ENCODE results near the gene RRP12.
A peak's percentile ranks its signal among the peaks of the same experiment; 100 is the strongest.

Gene RRP12

DNA sequence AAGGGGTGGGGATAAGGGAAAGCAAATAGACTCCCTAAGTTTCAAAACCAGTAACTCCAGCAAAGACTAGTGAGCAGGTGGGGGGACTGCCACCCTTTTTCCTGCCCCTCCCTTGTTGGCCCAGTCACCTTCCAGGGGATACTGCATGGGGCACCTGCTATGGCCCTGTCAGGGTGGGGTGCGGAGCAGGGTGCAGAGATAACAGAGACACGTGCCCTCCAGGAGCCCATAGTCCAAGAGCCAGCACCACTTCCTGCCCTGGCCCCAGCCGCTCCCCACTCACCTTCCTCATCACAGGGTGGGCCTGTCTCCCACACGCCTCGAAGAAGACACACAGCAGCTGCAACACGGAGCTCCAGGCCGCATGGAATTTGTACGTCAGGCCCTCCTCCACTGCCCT, 20.6 kb downstream of the RRP12 start:
- no peak for DNase-seq (ENCODE audit: low read depth in 1 of 2, low spot score in 1 of 2)
- H3K27me3 ChIP-seq (ENCODE audit: insufficient read depth, poor library complexity, severe bottlenecking) = no peaks in the 10 kb centered on the region
- H3K27ac ChIP-seq (replicated peaks) = no peak overlapping the region
- TF ChIP-seq, protein P1, sequence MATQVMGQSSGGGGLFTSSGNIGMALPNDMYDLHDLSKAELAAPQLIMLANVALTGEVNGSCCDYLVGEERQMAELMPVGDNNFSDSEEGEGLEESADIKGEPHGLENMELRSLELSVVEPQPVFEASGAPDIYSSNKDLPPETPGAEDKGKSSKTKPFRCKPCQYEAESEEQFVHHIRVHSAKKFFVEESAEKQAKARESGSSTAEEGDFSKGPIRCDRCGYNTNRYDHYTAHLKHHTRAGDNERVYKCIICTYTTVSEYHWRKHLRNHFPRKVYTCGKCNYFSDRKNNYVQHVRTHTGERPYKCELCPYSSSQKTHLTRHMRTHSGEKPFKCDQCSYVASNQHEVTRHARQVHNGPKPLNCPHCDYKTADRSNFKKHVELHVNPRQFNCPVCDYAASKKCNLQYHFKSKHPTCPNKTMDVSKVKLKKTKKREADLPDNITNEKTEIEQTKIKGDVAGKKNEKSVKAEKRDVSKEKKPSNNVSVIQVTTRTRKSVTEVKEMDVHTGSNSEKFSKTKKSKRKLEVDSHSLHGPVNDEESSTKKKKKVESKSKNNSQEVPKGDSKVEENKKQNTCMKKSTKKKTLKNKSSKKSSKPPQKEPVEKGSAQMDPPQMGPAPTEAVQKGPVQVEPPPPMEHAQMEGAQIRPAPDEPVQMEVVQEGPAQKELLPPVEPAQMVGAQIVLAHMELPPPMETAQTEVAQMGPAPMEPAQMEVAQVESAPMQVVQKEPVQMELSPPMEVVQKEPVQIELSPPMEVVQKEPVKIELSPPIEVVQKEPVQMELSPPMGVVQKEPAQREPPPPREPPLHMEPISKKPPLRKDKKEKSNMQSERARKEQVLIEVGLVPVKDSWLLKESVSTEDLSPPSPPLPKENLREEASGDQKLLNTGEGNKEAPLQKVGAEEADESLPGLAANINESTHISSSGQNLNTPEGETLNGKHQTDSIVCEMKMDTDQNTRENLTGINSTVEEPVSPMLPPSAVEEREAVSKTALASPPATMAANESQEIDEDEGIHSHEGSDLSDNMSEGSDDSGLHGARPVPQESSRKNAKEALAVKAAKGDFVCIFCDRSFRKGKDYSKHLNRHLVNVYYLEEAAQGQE (IDR thresholded peaks at IDR 0.05; ENCODE audit: insufficient replicate concordance, low read depth) = no peak
- H3K4me3 ChIP-seq (replicated peaks; ENCODE audit: insufficient read depth, low read length) = no peak overlapping the region

DNA sequence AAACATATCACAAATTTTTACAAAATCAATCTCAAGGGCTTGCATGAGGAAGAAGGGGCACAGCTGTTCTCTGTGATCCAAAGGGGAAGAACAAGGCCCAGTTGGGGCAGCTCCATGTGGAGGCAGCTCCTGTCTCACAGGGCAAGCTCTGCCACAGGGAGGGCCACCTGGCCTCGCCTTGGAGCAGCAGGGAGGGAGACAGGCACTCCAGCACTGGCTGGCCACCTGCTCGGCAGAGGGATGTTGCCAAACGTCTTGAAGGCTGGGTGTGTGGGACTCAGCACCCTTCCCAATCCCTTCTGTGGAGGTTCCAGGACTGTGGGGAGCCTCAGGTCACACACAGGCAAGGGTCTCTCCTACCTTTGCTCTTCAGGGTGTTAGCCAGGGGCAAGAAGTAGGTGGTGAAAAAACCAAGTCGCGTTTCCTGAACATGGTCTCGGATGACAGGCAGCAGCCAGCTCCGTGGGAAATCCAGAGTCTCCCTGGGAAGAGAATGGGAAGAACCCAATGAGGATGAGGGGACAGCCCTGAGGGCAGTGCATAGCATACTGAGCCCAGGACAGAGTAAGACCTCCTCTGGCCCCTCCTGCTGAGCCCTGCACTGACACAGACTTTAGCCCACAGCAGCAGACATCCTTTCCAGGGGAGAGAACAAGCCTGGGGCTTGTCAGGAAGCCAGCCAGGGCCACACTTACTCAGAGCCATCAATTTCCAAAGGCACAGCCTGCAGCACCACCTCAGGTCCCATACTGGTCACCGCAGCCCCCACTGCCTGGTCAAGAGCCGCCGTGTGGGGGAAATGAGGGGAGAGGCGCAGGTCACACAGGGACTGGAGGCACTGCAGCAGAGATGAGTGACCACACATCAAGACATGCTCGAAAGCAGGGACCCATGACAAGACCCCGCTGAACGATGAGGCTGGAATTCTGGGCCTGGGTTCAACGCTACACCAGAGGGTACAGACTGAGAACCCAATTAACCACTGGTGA, 21.9 kb downstream of the RRP12 start:
- no peak overlapping the region for H3K4me3 ChIP-seq (replicated peaks; ENCODE audit: insufficient read depth, low read length)
- H3K27ac ChIP-seq (replicated peaks) = no peak overlapping the region
- TF ChIP-seq POLR2AphosphoS5 (IDR thresholded peaks at IDR 0.05; ENCODE audit: low read depth) (no peak), GABPA (IDR thresholded peaks at IDR 0.05; ENCODE audit: low read depth) (no peak), SPI1 (IDR thresholded peaks at IDR 0.05; ENCODE audit: borderline replicate concordance, low read depth) (no peak)
- TF ChIP-seq, protein P1 (IDR thresholded peaks at IDR 0.05; ENCODE audit: insufficient replicate concordance, low read depth) = no peak
- TF ChIP-seq, protein P2, sequence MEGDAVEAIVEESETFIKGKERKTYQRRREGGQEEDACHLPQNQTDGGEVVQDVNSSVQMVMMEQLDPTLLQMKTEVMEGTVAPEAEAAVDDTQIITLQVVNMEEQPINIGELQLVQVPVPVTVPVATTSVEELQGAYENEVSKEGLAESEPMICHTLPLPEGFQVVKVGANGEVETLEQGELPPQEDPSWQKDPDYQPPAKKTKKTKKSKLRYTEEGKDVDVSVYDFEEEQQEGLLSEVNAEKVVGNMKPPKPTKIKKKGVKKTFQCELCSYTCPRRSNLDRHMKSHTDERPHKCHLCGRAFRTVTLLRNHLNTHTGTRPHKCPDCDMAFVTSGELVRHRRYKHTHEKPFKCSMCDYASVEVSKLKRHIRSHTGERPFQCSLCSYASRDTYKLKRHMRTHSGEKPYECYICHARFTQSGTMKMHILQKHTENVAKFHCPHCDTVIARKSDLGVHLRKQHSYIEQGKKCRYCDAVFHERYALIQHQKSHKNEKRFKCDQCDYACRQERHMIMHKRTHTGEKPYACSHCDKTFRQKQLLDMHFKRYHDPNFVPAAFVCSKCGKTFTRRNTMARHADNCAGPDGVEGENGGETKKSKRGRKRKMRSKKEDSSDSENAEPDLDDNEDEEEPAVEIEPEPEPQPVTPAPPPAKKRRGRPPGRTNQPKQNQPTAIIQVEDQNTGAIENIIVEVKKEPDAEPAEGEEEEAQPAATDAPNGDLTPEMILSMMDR (IDR thresholded peaks at IDR 0.05; ENCODE audit: insufficient read depth, low read length) = no peak
- DNase-seq (ENCODE audit: low read depth in 1 of 2, low spot score in 1 of 2) = no peak
- H3K27me3 ChIP-seq (ENCODE audit: insufficient read depth, poor library complexity, severe bottlenecking) = no peaks in the 10 kb centered on the region

DNA sequence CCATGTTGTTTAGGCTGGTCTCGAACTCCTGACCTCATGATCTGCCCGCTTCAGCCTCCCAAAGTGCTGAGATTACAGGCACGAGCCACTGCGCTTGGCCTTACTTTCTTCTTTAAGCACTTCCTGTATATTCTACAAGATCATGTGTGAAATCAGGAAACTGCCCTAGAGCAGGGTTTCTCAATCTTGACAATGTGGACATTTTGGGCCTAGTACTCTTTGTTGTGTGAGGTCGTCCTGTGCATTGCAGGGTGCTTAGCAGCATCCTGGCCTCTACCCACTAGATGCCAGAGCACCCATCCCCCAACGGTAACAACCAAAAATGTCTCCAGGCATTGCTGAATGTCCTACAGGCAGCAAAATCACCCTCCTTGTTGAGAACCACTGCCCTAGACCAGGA, 24.7 kb downstream of the RRP12 start:
- no peaks in the 10 kb centered on the region for H3K27me3 ChIP-seq (ENCODE audit: insufficient read depth, poor library complexity, severe bottlenecking)
- TF ChIP-seq POLR2AphosphoS5 (IDR thresholded peaks at IDR 0.05; ENCODE audit: low read depth) (peak; percentile 64), GABPA (IDR thresholded peaks at IDR 0.05; ENCODE audit: low read depth) (0 out of 2 replicates have a peak, but pooled peaks have one; percentile 10), SPI1 (IDR thresholded peaks at IDR 0.05; ENCODE audit: borderline replicate concordance, low read depth) (peak; percentile 86)
- TF ChIP-seq, protein P2 (IDR thresholded peaks at IDR 0.05; ENCODE audit: insufficient read depth, low read length) = no peak
- TF ChIP-seq, protein P1 (IDR thresholded peaks at IDR 0.05; ENCODE audit: insufficient replicate concordance, low read depth) = no peak

More for the DNA sequence above, 24.7 kb downstream of the RRP12 start:
- Histone ChIP-seq H3K27ac (replicated peaks) (peak overlapping the region; percentile 69), H3K4me3 (replicated peaks; ENCODE audit: insufficient read depth, low read length) (no peak overlapping the region)
- peak; percentile 54 to 94 for DNase-seq (ENCODE audit: low read depth in 1 of 2, low spot score in 1 of 2)
